Measurements from ENCODE around the gene PRPF40B. TPM values are rescaled to one million over a fixed set of nuclear protein-coding genes. Genes with fewer than 3 reads are reported as not detected.

Gene PRPF40B
- polyA plus RNA-seq, 4 donors, result 20.0 to 37.3 (median 22.3) TPM

- no peak for DNase-seq (ENCODE audit: low read depth in 4 of 4, low spot score in 3 of 4)
Observed at GRCh38 chr12:49680075-49680474, 56.7 kb downstream of the PRPF40B start.

- DNase-seq (ENCODE audit: low read depth in 4 of 4, low spot score in 3 of 4), result no peak
Observed at GRCh38 chr12:49683599-49684309, 60.4 kb downstream of the PRPF40B start.

GRCh38 chr12:49684310-49684854 is 61.0 kb downstream of the PRPF40B start:
- DNase-seq (ENCODE audit: low read depth in 4 of 4, low spot score in 3 of 4), result no peak

GRCh38 chr12:49687941-49688340 is 64.6 kb downstream of the PRPF40B start:
- DNase-seq (ENCODE audit: low read depth in 4 of 4, low spot score in 3 of 4), result no peak

GRCh38 chr12:49689237-49689636 is 65.9 kb downstream of the PRPF40B start:
- no peak for DNase-seq (ENCODE audit: low read depth in 4 of 4, low spot score in 3 of 4)

GRCh38 chr12:49689785-49690184 is 66.4 kb downstream of the PRPF40B start:
- DNase-seq (ENCODE audit: low read depth in 4 of 4, low spot score in 3 of 4), result no peak

GRCh38 chr12:49692851-49693250 is 69.5 kb downstream of the PRPF40B start:
- no peak for DNase-seq (ENCODE audit: low read depth in 4 of 4, low spot score in 3 of 4)

- DNase-seq (ENCODE audit: low read depth in 4 of 4, low spot score in 3 of 4), result no peak
Observed at GRCh38 chr12:49693931-49694444, 70.6 kb downstream of the PRPF40B start.

Other genes with a start within 250 kb of the PRPF40B start
- 1 to 10 TPM; 2.4 to 8.5 (median 4.6) TPM for gene KCNH3, start 84.5 kb upstream of the PRPF40B start, polyA plus RNA-seq (ENCODE audit: insufficient read length in 4 of 4)
- gene MCRS1, start 55.4 kb upstream of the PRPF40B start, polyA plus RNA-seq (ENCODE audit: insufficient read length in 4 of 4), result 10 to 100 TPM; 45.4 to 77.8 (median 64.5) TPM
- gene FAM186B, start 17.9 kb upstream of the PRPF40B start, polyA plus RNA-seq (ENCODE audit: insufficient read length in 4 of 4), result 1 to 10 TPM in 2 of 4 donors, under 1 TPM in 2; 0.82 to 2.4 (median 1.00) TPM
- 10 to 100 TPM; 36.8 to 39.7 (median 37.8) TPM for gene FMNL3, start 83.8 kb downstream of the PRPF40B start, polyA plus RNA-seq (ENCODE audit: insufficient read length in 4 of 4)
- gene TMBIM6, start 118.0 kb downstream of the PRPF40B start, polyA plus RNA-seq (ENCODE audit: insufficient read length in 4 of 4), result 100 to 1,000 TPM; 443 to 774 (median 723) TPM
- gene NCKAP5L, start 204.9 kb downstream of the PRPF40B start, polyA plus RNA-seq (ENCODE audit: insufficient read length in 4 of 4), result 10 to 100 TPM; 14.1 to 24.3 (median 19.1) TPM
- gene BCDIN3D, start 219.5 kb downstream of the PRPF40B start, polyA plus RNA-seq (ENCODE audit: insufficient read length in 4 of 4), result 1 to 10 TPM; 5.3 to 9.6 (median 8.3) TPM